ENCODE results near the gene GPALPP1.
"Not testable (repeated sequence)": the region's sequence is repeated elsewhere in the genome, so short reads cannot be mapped to it uniquely, and the experiment has no call there.

The GPALPP1 gene

GRCh38 chr13:44989071-44989889, at the start of gene GPALPP1, which contains the start of gene NUFIP1:
Gene GPALPP1, plus strand, starts transcription at chr13:44989538. Its CDS starts 117 bp downstream, at chr13:44989655.
Gene NUFIP1, minus strand, starts transcription at chr13:44989471. Its CDS starts 35 bp downstream, at chr13:44989436.
- peak; percentile 71 to 81 for DNase-seq (ENCODE audit: low read depth in 1 of 2, low spot score in 1 of 2)

- DNase-seq (ENCODE audit: low read depth in 1 of 2, low spot score in 1 of 2) = not testable (repeated sequence)
Measured at GRCh38 chr13:44943411-44943810, 45.9 kb upstream of the GPALPP1 start.

- DNase-seq (ENCODE audit: low read depth in 1 of 2, low spot score in 1 of 2) = no peak
Measured at GRCh38 chr13:44951184-44951583, 38.2 kb upstream of the GPALPP1 start.

- DNase-seq (ENCODE audit: low read depth in 1 of 2, low spot score in 1 of 2) = no peak
Measured at GRCh38 chr13:44952671-44953070, 36.7 kb upstream of the GPALPP1 start.

- DNase-seq (ENCODE audit: low read depth in 1 of 2, low spot score in 1 of 2) = no peak
Measured at GRCh38 chr13:44954224-44954623, 35.1 kb upstream of the GPALPP1 start.

GRCh38 chr13:44955406-44955805, 33.9 kb upstream of the GPALPP1 start:
- no peak for DNase-seq (ENCODE audit: low read depth in 1 of 2, low spot score in 1 of 2)

GRCh38 chr13:44961997-44962396, 27.3 kb upstream of the GPALPP1 start:
- DNase-seq (ENCODE audit: low read depth in 1 of 2, low spot score in 1 of 2) = no peak

GRCh38 chr13:44967704-44968433, 21.5 kb upstream of the GPALPP1 start:
- DNase-seq (ENCODE audit: low read depth in 1 of 2, low spot score in 1 of 2) = no peak

GRCh38 chr13:44968434-44968815, 20.9 kb upstream of the GPALPP1 start:
- DNase-seq (ENCODE audit: low read depth in 1 of 2, low spot score in 1 of 2) = no peak

GRCh38 chr13:44969551-44970484, 19.5 kb upstream of the GPALPP1 start:
- no peak for DNase-seq (ENCODE audit: low read depth in 1 of 2, low spot score in 1 of 2)

GRCh38 chr13:44971656-44972595, 17.4 kb upstream of the GPALPP1 start:
- no peak for DNase-seq (ENCODE audit: low read depth in 1 of 2, low spot score in 1 of 2)

- no peak for DNase-seq (ENCODE audit: low read depth in 1 of 2, low spot score in 1 of 2)
Measured at GRCh38 chr13:44972956-44973581, 16.3 kb upstream of the GPALPP1 start.

- no peak for DNase-seq (ENCODE audit: low read depth in 1 of 2, low spot score in 1 of 2)
Measured at GRCh38 chr13:44974056-44974793, 15.1 kb upstream of the GPALPP1 start.

GRCh38 chr13:44976196-44976595, 13.1 kb upstream of the GPALPP1 start:
- no peak for DNase-seq (ENCODE audit: low read depth in 1 of 2, low spot score in 1 of 2)

- no peak for DNase-seq (ENCODE audit: low read depth in 1 of 2, low spot score in 1 of 2)
Measured at GRCh38 chr13:44976949-44977583, 12.3 kb upstream of the GPALPP1 start.

- no peak for DNase-seq (ENCODE audit: low read depth in 1 of 2, low spot score in 1 of 2)
Measured at GRCh38 chr13:44978328-44978727, 11.0 kb upstream of the GPALPP1 start.

- DNase-seq (ENCODE audit: low read depth in 1 of 2, low spot score in 1 of 2) = no peak
Measured at GRCh38 chr13:44989941-44990340, 603 bp downstream of the GPALPP1 start.

GRCh38 chr13:45003417-45003816, 14.1 kb downstream of the GPALPP1 start:
- DNase-seq (ENCODE audit: low read depth in 1 of 2, low spot score in 1 of 2) = no peak
